Stimulated activated CD4-positive, alpha-beta T cell treated with anti-CD3 and anti-CD28 coated beads, Interleukin-2, amount 100 ng/mL, for 24 hours (primary cell): ENCODE results near the gene CLUH.
"Not testable (repeated sequence)": the region's sequence is repeated elsewhere in the genome, so short reads cannot be mapped to it uniquely, and the experiment has no call there.

Experiments used
- DNase-seq, 2 donors: peaks; one replicate each; pipeline ENCODE4 v3.0.0-alpha.2; 2020

Gene CLUH

GRCh38 chr17:2687074-2687418 lies 24.5 kb downstream of the CLUH start:
- no peak for DNase-seq

GRCh38 chr17:2685696-2686095 lies 25.9 kb downstream of the CLUH start:
- no peak for DNase-seq

- DNase-seq: no peak
Measured at GRCh38 chr17:2684549-2684948, 27.0 kb downstream of the CLUH start.

- DNase-seq: no peak
Measured at GRCh38 chr17:2683912-2684311, 27.7 kb downstream of the CLUH start.

- DNase-seq: no peak
Measured at GRCh38 chr17:2682176-2682938, 29.2 kb downstream of the CLUH start.

GRCh38 chr17:2681650-2682049 lies 29.9 kb downstream of the CLUH start:
- no peak for DNase-seq

GRCh38 chr17:2680961-2681360 lies 30.6 kb downstream of the CLUH start:
- DNase-seq: no peak

- DNase-seq: not testable (repeated sequence)
Measured at GRCh38 chr17:2679247-2679646, 32.3 kb downstream of the CLUH start.

GRCh38 chr17:2672026-2672425 lies 39.5 kb downstream of the CLUH start:
- DNase-seq: no peak

GRCh38 chr17:2660410-2660809 lies 51.2 kb downstream of the CLUH start:
- not testable (repeated sequence) for DNase-seq

GRCh38 chr17:2659337-2659736 lies 52.2 kb downstream of the CLUH start:
- not testable (repeated sequence) for DNase-seq

- no peak for DNase-seq
Measured at GRCh38 chr17:2656283-2656682, 55.3 kb downstream of the CLUH start.

- no peak for DNase-seq
Measured at GRCh38 chr17:2655546-2655945, 56.0 kb downstream of the CLUH start.

- not testable (repeated sequence) for DNase-seq
Measured at GRCh38 chr17:2652911-2653310, 58.7 kb downstream of the CLUH start.

GRCh38 chr17:2649191-2649590 lies 62.4 kb downstream of the CLUH start:
- DNase-seq: no peak

- no peak for DNase-seq
Measured at GRCh38 chr17:2647957-2648356, 63.6 kb downstream of the CLUH start.

- DNase-seq: no peak
Measured at GRCh38 chr17:2644971-2645370, 66.6 kb downstream of the CLUH start.
